Kidney (tissue), 14 donors: Measurements from ENCODE around the gene AKAP9. TPM values are rescaled to one million over a fixed set of nuclear protein-coding genes. Genes with fewer than 3 reads are reported as not detected.

Experiments
- DNase-seq, 5 donors: peaks; one replicate each; pipeline ENCODE4 v3.0.0-alpha.2; 2013 to 2020
- FAIRE-seq: peaks from 2 replicates; lab custom pipeline; 2012; peaks lifted over from hg19 to GRCh38; lab: Jason Lieb, UNC
- H3K27ac ChIP-seq, 2 donors: one replicate each; pipeline ENCODE4 v1.7.0; 2013; ENCODE audit warnings: low read depth in 2 of 2, low read length in 2 of 2, inconsistent platforms in 1 of 2
- H3K27me3 ChIP-seq: one replicate; pipeline ENCODE4 v1.7.1; 2013; ENCODE audit warnings: low read length, inconsistent platforms; ENCODE audit not compliant: control insufficient read depth, insufficient read depth
- H3K36me3 ChIP-seq, 3 donors: one replicate each; pipeline versions ENCODE4 v1.7.0 to v1.7.1; 2013; ENCODE audit warnings: low read length in 3 of 3, control low read depth in 1 of 3, inconsistent platforms in 1 of 3; ENCODE audit not compliant: insufficient read depth in 3 of 3, control insufficient read depth in 2 of 3
- H3K4me1 ChIP-seq, 3 donors: one replicate each; pipeline versions ENCODE4 v1.7.0 to v1.7.1; 2013; ENCODE audit warnings: low read length in 3 of 3, inconsistent platforms in 1 of 3, low read depth in 1 of 3; ENCODE audit not compliant: control insufficient read depth in 2 of 3, insufficient read depth in 2 of 3
- H3K4me3 ChIP-seq, 3 donors: one replicate each; pipeline versions ENCODE4 v1.7.0 to v1.8.1; 2013; ENCODE audit warnings: low read length in 3 of 3, control low read depth in 1 of 3, inconsistent platforms in 1 of 3
- H3K9ac ChIP-seq, 3 donors: one replicate each; pipeline versions ENCODE4 v1.7.0 to v1.7.1; 2013; ENCODE audit warnings: low read length in 3 of 3, control low read depth in 1 of 3, inconsistent platforms in 1 of 3
- H3K9me3 ChIP-seq, 3 donors: one replicate each; pipeline versions ENCODE4 v1.7.0 to v1.7.1; 2013; ENCODE audit warnings: low read length in 3 of 3, control low read depth in 1 of 3, inconsistent platforms in 1 of 3; ENCODE audit not compliant: control insufficient read depth in 2 of 3, insufficient read depth in 1 of 3
- CTCF ChIP-seq: IDR thresholded peaks from 3 replicates; pipeline ENCODE4 v1.5.1; 2012; ENCODE audit warnings: mild to moderate bottlenecking, moderate library complexity, borderline replicate concordance; ENCODE audit not compliant: insufficient read depth; ENCODE audit errors: extremely low read depth
- intact Hi-C: fragments of 100-400 bp; cut with DNase I; formaldehyde crosslinking; loops from one replicate; pipeline ENCODE4 v1.11.1; 2022
- polyA plus RNA-seq: library from polyadenylated mRNA; stranded (reverse); fragments of 350-450 nt; fragmentation: Illumina TruSeq; extraction: RNeasy Lipid Tissue Mini Kit (QIAGEN cat#74804); gene quantifications from one replicate; pipeline ENCODE4 v1.2.3, GENCODE V29; 2014; ENCODE audit warnings: low read depth, low replicate concordance; ENCODE audit not compliant: insufficient read depth
- total RNA-seq: library from RNA; stranded (reverse); fragmentation: NEBNext Ultra II Directional; extraction: Animal tissue kit (Norgen Biotek cat#: 25700); gene quantifications from one replicate; pipeline ENCODE4 v1.2.1, GENCODE V29; 2021
- donor health status: control.
- donor health status: control.
- donor health status: control.
- donor health status: control.
- donor health status: control.
- donor health status: DM: yes; HTN: yes; CAD: no.
- donor health status: Normal renal cell carcinoma (clear cell type).

AKAP9 gene
- total and polyA plus RNA-seq, 2 donors from 2014 or later = 18.5 to 66.8 TPM

- intact Hi-C loops = no loop called here
- FAIRE-seq = no peak
- DNase-seq = no peak
- no peaks in the 10 kb centered on the region for H3K27me3 ChIP-seq
- peaks cover 0 to 7% (median 0%) of the 10 kb centered on the region in 3 donors for H3K4me1 ChIP-seq
- peaks cover 2 to 5% (median 4%) of the 10 kb centered on the region in 3 donors for H3K36me3 ChIP-seq
- peak overlapping the region in 1 of 3 donors; percentile 9 for H3K4me3 ChIP-seq
- H3K9ac ChIP-seq = no peak overlapping the region
- no peak for TF ChIP-seq CTCF
- no peaks in the 10 kb centered on the region for H3K9me3 ChIP-seq
- no peak overlapping the region for H3K27ac ChIP-seq
Observed at GRCh38 chr7:92131764-92132330, 191.2 kb downstream of the AKAP9 start.

- H3K4me3 ChIP-seq = peak overlapping the region; percentile 89 to 98 (median 92)
- FAIRE-seq (no peak), DNase-seq (no peak)
- H3K4me1 ChIP-seq = peaks cover 0 to 7% (median 0%) of the 10 kb centered on the region in 3 donors
- no peak for TF ChIP-seq CTCF
- intact Hi-C loops = no loop called here
- H3K27ac ChIP-seq = peak overlapping the region; percentile 98 to 99
- H3K27me3 ChIP-seq = no peaks in the 10 kb centered on the region
- no peaks in the 10 kb centered on the region for H3K9me3 ChIP-seq
- H3K36me3 ChIP-seq = peaks cover 0 to 2% (median 0%) of the 10 kb centered on the region in 3 donors
- peak overlapping the region; percentile 63 to 94 (median 91) for H3K9ac ChIP-seq
Observed at GRCh38 chr7:92133133-92133736, 192.6 kb downstream of the AKAP9 start.

GRCh38 chr7:92133737-92134270 is 193.1 kb downstream of the AKAP9 start:
- Histone ChIP-seq H3K27ac (peak overlapping the region; percentile 98 to 99), H3K36me3 (no peaks in the 10 kb centered on the region), H3K9me3 (no peaks in the 10 kb centered on the region), H3K27me3 (no peaks in the 10 kb centered on the region), H3K4me1 (peaks cover 0 to 7% (median 0%) of the 10 kb centered on the region in 3 donors), H3K9ac (peak overlapping the region; percentile 63 to 94 (median 91)), H3K4me3 (peak overlapping the region; percentile 89 to 98 (median 92))
- peak; percentile 80 for TF ChIP-seq CTCF
- intact Hi-C loops = no loop called here
- DNase-seq = peak; percentile 89 to 93 (median 92)
- FAIRE-seq = no peak
